ENCODE measurements around the gene GRN.
"Not testable (repeated sequence)": the region's sequence is repeated elsewhere in the genome, so short reads cannot be mapped to it uniquely, and the experiment has no call there.

The GRN gene

DNA sequence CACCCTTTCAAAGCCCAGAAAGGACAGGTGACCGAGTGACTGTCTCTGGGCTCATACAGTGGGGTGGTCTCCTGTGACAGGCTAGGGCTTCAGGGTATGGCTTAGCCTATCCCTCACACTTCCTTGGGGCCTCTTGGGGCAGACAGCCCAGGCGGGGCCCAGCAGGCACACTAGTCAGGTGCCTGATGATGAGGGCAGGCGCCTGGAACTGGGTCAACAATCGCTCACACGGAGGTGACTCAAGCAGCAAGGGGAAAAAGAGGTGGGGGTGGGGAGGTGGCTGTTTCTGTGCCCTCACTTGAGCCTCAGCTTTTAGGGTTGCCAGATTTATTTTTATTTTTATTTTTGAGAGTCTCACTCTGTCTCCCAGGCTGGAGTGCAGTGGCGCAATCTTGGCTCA is 6.4 kb upstream of the GRN start:
- Histone ChIP-seq H3K27ac (no peak overlapping the region), H3K27me3 (replicated peaks) (peaks cover 2% of the 10 kb centered on the region), H3K36me3 (replicated peaks) (no peaks in the 10 kb centered on the region), H3K4me3 (ENCODE audit: low read depth, low read length) (no peak overlapping the region)
- DNase-seq: no peak
- no peak for TF ChIP-seq CTCF (IDR thresholded peaks at IDR 0.05; ENCODE audit: low read depth, low read length, missing control alignments)
- in situ Hi-C loops (cut with HindIII; ENCODE audit: low pct_ligation_motif_present, low sequenced_read_pairs): no loop called here

- H3K27me3 ChIP-seq (replicated peaks); H3K36me3 ChIP-seq (replicated peaks); in situ Hi-C loops (cut with HindIII; ENCODE audit: low pct_ligation_motif_present, low sequenced_read_pairs); H3K4me3 ChIP-seq (ENCODE audit: low read depth, low read length); DNase-seq; H3K27ac ChIP-seq: not testable (repeated sequence)
These were observed 4.5 kb upstream of the GRN start for GRCh38 chr17:44340553-44340952.

GRCh38 chr17:44343510-44344209 is 1.4 kb upstream of the GRN start:
- no peak for DNase-seq
- H3K27ac ChIP-seq: no peak overlapping the region
- no peak overlapping the region for H3K4me3 ChIP-seq (ENCODE audit: low read depth, low read length)
- in situ Hi-C loops (cut with HindIII; ENCODE audit: low pct_ligation_motif_present, low sequenced_read_pairs): no loop called here
- TF ChIP-seq CTCF (IDR thresholded peaks at IDR 0.05; ENCODE audit: low read depth, low read length, missing control alignments): no peak
- H3K27me3 ChIP-seq (replicated peaks): no peaks in the 10 kb centered on the region
- no peaks in the 10 kb centered on the region for H3K36me3 ChIP-seq (replicated peaks)

DNA sequence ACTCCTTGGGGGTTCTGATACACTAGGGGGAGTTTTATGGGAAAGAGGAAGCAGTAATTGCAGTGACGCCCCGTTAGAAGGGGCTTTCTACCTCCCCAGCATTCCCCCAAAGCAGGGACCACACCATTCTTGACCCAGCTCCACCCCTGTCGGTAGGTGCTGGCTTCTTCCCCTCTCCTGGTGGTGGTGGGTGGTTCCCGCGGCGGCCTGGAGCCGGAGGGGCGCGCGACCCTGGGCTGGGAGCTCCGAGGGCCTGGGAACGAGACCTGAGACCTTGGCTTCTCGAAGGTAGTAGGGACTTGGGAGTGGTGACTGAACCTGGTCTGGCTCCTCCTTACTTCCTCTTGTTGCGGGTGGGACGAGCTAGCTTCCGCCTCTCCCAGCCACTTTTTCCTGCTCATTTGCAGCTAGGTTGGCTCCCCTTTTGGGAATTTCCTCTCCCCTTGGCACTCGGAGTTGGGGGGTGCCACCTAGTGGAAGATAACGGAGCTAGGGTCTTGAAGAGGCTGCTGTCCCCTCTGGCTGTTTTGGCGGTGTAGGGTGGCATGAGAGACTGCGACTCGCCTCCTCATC is 438 bp downstream of the GRN start:
- Histone ChIP-seq H3K4me3 (ENCODE audit: low read depth, low read length) (peak overlapping the region; percentile 87), H3K27ac (peak overlapping the region; percentile 25), H3K36me3 (replicated peaks) (peaks cover 4% of the 10 kb centered on the region), H3K27me3 (replicated peaks) (no peaks in the 10 kb centered on the region)
- DNase-seq: peak; percentile 32
- TF ChIP-seq CTCF (IDR thresholded peaks at IDR 0.05; ENCODE audit: low read depth, low read length, missing control alignments): peak; percentile 73
- in situ Hi-C loops (cut with HindIII; ENCODE audit: low pct_ligation_motif_present, low sequenced_read_pairs): no loop called here

- DNase-seq: no peak
- no peak overlapping the region for H3K27ac ChIP-seq
- in situ Hi-C loops (cut with HindIII; ENCODE audit: low pct_ligation_motif_present, low sequenced_read_pairs): no loop called here
These were observed 1.2 kb downstream of the GRN start for GRCh38 chr17:44346064-44346844.

GRCh38 chr17:44347206-44348055 is 2.3 kb downstream of the GRN start:
- DNase-seq; H3K27ac ChIP-seq; H3K27me3 ChIP-seq (replicated peaks); H3K4me3 ChIP-seq (ENCODE audit: low read depth, low read length); in situ Hi-C loops (cut with HindIII; ENCODE audit: low pct_ligation_motif_present, low sequenced_read_pairs): not testable (repeated sequence)
- H3K36me3 ChIP-seq (replicated peaks): peaks cover 23% of the 10 kb centered on the region

More at GRCh38 chr17:44346064-44346844, 1.2 kb downstream of the GRN start:
- Histone ChIP-seq H3K36me3 (replicated peaks) (peaks cover 11% of the 10 kb centered on the region), H3K4me3 (ENCODE audit: low read depth, low read length) (peak overlapping the region; percentile 87), H3K27me3 (replicated peaks) (no peaks in the 10 kb centered on the region)
- TF ChIP-seq CTCF (IDR thresholded peaks at IDR 0.05; ENCODE audit: low read depth, low read length, missing control alignments): no peak
